CD4-positive, alpha-beta T cell treated with Interleukin-15 for 1 hour (primary cell): ENCODE results near the gene INPP5F.
A peak's percentile ranks its signal among the peaks of the same experiment; 100 is the strongest.

Source experiments
- DNase-seq: peaks from one replicate; pipeline ENCODE4 v3.0.0-alpha.2; 2020

Gene INPP5F, protein sequence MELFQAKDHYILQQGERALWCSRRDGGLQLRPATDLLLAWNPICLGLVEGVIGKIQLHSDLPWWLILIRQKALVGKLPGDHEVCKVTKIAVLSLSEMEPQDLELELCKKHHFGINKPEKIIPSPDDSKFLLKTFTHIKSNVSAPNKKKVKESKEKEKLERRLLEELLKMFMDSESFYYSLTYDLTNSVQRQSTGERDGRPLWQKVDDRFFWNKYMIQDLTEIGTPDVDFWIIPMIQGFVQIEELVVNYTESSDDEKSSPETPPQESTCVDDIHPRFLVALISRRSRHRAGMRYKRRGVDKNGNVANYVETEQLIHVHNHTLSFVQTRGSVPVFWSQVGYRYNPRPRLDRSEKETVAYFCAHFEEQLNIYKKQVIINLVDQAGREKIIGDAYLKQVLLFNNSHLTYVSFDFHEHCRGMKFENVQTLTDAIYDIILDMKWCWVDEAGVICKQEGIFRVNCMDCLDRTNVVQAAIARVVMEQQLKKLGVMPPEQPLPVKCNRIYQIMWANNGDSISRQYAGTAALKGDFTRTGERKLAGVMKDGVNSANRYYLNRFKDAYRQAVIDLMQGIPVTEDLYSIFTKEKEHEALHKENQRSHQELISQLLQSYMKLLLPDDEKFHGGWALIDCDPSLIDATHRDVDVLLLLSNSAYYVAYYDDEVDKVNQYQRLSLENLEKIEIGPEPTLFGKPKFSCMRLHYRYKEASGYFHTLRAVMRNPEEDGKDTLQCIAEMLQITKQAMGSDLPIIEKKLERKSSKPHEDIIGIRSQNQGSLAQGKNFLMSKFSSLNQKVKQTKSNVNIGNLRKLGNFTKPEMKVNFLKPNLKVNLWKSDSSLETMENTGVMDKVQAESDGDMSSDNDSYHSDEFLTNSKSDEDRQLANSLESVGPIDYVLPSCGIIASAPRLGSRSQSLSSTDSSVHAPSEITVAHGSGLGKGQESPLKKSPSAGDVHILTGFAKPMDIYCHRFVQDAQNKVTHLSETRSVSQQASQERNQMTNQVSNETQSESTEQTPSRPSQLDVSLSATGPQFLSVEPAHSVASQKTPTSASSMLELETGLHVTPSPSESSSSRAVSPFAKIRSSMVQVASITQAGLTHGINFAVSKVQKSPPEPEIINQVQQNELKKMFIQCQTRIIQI

GRCh38 chr10:119725828-119726675 lies at the start of gene INPP5F:
INPP5F (plus strand) TSS chr10:119726050; CDS start chr10:119726263, 213 bp downstream.
- peak; percentile 98 for DNase-seq

DNA sequence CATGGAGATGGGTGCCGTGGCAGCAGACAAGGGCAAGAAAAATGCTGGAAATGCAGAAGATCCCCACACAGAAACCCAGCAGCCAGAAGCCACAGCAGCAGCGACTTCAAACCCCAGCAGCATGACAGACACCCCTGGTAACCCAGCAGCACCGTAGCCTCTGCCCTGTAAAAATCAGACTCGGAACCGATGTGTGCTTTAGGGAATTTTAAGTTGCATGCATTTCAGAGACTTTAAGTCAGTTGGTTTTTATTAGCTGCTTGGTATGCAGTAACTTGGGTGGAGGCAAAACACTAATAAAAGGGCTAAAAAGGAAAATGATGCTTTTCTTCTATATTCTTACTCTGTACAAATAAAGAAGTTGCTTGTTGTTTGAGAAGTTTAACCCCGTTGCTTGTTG lies 48.7 kb upstream of the INPP5F start:
- DNase-seq = no peak

GRCh38 chr10:119677904-119678755 lies 47.7 kb upstream of the INPP5F start:
- DNase-seq = no peak

DNA sequence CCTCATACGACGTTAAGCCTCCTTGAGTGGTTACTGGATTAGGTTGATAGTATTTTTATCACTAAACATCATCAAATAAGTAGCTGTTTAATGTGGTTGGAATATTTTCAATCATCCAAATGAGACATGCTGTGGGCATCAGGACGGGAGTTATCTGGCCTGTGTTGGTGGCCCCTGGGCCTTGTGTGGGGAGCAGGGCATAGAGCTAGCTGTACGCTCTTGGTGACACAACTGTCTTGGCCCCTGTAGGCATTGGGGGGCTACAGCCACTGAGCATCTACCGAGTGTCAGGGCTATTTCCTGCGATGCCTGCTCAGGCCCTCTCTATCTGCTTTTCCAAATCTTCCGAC lies 46.4 kb upstream of the INPP5F start:
- DNase-seq = no peak

GRCh38 chr10:119680050-119680449 lies 45.8 kb upstream of the INPP5F start:
- no peak for DNase-seq

GRCh38 chr10:119680650-119681081 lies 45.2 kb upstream of the INPP5F start:
- DNase-seq = no peak

- peak; percentile 82 for DNase-seq
Measured at GRCh38 chr10:119686465-119687191, 39.2 kb upstream of the INPP5F start.

- DNase-seq = no peak
Measured at GRCh38 chr10:119687192-119688032, 38.4 kb upstream of the INPP5F start.

DNA sequence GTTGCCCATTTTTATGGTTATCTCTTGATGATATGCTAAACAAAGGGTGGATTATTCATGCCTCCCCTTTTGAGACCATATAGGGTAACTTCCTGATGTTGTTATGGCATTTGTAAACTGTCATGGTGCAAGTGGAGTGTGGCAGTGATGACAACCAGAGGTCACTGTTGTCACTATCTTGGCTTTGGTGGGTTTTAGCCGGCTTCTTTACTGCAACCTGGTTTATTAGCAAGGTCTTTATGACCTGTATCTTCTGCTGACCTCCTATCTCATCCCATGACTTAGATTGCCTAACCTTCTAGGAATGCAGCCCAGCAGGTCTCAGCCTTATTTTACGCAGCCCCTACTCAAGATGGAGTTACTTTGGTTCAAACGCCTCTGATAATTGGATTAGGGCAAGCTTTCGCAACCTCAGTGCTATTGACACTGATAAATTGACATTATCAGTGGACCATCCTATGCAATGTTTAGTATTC lies 37.8 kb upstream of the INPP5F start:
- no peak for DNase-seq

- DNase-seq = no peak
Measured at GRCh38 chr10:119689016-119689580, 36.8 kb upstream of the INPP5F start.

GRCh38 chr10:119691726-119692125 lies 34.1 kb upstream of the INPP5F start:
- DNase-seq = no peak

- no peak for DNase-seq
Measured at GRCh38 chr10:119693262-119693957, 32.4 kb upstream of the INPP5F start.

- DNase-seq = no peak
Measured at GRCh38 chr10:119694608-119695007, 31.2 kb upstream of the INPP5F start.

- no peak for DNase-seq
Measured at GRCh38 chr10:119700321-119700954, 25.4 kb upstream of the INPP5F start.

GRCh38 chr10:119701861-119702260 lies 24.0 kb upstream of the INPP5F start:
- DNase-seq = no peak

GRCh38 chr10:119702583-119702982 lies 23.3 kb upstream of the INPP5F start:
- DNase-seq = no peak

DNA sequence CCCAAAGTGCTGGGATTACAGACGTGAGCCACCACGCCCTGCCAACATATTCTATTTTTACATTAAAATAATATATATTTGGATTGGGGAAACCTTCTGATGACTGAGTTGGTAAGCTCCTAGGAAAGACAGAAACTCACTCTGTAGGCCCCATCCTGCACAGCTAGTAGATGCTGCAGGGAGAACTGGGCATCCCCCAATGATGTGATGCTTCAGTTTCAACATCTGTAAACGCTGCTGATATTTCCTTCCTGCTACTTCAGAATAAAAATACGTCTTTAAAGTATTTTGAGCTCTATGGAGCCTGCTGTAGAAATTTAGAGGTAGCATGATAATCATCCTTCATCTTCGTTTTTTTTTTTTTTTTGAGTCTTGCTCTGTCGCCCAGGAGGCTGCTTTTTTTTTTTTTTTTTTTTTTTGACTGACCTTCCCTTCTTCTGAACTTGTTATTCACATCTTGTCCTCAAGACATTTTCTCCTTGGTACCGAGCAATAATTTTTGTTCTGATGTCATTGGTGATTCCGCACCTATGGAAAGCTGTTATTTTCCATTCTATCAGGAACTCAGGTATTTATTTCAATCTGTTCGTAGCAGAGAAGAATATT lies 21.8 kb upstream of the INPP5F start:
- peak; percentile 38 for DNase-seq

DNA sequence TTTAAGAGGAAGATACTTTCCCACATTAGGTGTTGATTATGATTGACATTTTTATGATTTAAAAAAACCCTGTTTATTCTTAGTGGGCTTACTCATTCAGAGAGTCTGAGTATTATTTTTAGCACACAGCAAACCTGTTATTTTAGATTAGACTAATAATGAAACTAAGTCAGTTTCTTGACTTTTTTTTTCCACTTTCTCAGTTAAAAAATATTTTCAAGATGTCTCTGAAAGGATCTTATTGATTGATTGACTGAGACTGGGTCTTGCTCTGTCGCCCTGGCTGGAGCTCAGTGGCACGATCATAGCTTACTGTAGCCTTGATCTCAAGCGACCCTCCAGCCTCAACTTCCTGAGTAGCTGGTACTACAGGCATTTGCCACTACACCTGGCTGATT lies 20.4 kb upstream of the INPP5F start:
- DNase-seq = no peak
